GM19463 (cell line): ENCODE measurements around the gene PHACTR3.

Source experiments
- ATAC-seq: cut with Tn5 transposase; IDR thresholded peaks from one replicate; pipeline ENCODE4 v1.9.1; 2021; ENCODE audit warnings: mild to moderate bottlenecking, moderate library complexity; ENCODE audit not compliant: unreplicated experiment

PHACTR3 gene

DNA sequence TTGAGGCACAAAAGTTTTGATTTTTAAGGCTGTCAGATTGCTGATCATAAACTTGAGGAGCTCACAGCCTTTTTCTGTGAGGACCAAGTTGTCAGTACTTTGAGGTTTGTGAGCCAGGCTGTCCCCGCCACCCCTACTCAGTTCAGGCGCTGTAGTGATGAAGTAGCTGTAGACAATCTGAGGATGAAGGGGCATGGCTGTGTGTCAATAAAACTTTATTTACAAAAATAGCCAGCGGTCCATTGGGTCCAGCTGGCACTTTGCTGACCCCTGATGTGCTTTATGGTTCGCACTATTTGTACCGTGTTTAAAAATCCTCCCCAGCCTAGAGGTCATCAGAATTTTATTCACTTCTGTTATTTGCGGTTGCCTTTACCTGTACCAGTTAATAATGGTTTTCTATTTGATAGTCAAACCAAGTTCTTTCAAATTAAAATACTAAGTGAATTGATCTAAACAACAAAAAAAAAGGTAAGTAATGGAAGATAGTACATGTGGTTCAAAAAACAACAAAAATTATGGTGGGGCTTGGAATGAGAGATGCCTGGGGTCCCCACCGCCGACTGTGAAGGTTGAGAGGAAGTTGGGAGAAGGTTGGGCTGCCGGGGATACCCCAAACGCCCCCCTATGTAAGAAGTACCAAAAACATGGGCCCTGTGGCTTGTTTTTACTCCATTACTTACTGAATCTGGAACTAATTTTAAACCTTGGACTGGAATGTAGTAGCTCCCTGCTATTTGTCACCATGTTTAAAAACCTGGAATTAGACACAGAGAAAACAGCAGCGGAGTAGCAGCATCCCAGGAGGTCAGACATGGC, 205.5 kb downstream of the PHACTR3 start:
- no peak for ATAC-seq

DNA sequence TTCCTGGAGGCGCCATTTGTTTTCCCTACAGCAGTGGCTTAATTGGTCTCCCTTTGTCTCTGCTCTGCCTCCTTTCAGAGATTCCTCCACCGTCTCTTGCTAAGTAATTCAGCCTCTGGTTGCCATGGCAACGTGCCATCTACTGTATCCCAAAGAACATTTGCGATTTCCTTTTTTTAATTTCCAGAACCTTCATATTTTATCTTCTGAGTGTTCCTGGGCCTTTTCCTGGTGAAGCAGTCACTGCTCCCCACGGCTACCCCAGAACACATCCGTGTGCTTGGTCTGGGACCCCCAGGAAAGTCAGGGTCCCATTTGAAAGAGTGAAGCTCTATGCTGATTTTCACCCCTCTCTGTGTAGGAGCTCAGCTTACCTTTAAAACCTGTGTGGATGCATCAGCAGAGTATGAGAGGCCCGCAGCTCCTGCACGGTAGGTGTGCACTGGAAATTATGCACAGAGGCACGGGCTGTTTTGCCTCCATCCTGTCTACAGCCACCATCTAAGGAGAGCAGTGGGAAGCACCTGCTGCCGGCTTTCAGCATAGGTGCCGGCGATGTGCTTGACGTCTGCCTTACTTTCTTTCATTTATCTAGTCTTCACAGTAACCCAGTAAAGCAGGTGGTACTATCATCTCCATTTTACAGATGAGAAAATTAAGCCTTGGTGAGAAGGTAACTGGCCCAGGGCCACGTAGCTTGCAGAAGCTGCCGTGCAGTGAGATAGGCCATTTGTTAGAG, 206.3 kb downstream of the PHACTR3 start:
- ATAC-seq: no peak

DNA sequence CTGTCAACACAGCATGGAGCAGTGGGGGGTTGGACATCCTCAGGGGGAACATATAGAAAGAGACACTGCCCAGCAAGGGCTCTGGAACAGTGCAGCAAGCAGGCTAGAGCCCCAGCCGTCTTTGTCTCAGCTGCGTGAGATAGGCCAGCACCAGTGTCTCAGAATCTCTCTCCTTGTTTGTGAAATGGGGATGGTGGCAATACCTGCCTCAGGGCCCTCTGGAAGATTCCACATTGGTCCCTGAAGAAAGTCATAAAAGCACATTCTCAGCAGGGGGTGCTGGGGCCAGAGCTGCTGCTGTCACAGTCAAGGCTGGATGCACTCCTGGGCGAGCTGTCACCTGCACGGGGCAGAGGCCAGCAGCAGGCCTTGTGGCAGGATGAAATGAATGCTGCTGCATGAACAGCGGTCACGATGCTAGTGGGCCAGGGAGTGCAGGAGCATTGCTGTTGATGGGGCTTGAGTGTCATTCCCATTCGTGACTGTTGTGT, 207.4 kb downstream of the PHACTR3 start:
- ATAC-seq: no peak

DNA sequence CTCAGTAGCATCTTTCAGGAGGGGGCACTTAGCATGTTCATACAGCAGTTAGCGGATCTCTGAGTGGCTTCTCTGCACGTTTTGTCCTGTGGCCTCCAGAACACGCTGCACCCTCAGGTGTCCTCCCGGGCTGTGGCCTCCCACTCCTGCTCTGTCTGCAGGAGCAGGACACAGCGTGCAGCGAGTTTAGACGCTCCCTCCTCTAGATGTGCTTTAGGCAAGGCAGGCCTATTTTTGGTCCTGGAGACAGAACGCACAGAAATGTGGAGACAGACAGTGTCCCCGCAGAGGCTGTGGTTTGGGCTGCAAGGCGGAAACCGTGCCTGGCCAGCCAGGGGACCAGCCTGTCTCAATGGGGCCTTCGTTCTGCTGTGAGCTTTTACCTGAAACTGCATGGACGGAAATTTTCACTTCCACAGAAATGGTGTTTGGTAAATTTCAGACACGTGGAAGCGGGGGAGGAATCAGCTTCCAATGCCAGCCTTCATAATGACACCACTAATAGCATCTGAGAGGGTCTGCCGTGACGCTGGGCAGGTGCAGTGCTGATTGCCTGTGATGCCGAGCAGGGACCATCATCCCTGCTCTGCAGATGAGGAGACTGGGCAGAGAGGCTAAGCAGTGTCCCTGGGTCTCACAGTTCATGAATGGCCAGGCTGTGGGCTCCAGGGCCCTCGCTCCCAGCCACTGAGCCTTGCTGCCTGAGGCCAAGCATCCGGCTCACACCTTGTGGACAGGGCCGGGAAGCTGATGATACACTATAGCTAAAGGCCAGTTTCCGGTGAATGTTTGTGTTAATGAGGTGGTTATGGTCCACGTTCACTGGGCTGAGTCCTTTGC, 208.2 kb downstream of the PHACTR3 start:
- no peak for ATAC-seq

DNA sequence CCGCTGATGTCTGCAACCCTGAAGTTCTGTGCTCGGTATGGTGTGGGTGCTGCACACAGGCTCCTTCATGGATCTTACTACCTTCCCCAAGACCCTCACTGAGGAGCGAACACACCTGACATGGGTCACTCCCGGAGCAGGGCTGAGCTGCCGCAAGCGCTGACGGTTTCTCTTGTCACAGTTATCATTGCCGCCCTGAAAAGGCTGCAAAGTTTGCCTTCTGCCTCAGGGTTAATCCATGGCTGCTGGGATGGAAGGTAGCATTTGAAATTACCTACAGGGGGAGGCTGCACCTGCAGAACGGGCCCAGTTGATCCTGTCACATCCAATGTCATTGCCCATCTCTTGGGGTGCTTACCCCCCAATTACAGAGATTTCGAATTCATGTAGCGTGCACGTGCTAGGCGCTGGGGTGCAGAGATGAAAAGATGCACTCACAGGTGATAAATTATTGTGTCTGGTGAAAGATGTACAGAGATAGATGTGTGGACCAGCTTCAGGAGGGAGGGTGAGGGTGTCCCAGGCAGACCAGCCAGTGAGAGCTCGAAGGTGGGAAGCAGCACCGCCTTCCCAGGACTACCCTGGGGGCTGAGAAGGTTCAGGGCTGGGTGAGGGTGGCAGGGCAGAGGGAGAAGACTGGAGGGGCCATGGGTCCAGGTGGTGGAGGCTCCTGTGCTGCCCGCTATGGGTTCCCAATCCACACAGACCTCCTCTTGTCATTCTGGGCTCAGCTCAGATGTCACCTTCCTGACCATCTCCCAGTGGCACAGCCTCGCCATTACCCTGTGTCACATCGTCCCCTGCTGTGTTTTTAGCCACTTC, 209.0 kb downstream of the PHACTR3 start:
- no peak for ATAC-seq

DNA sequence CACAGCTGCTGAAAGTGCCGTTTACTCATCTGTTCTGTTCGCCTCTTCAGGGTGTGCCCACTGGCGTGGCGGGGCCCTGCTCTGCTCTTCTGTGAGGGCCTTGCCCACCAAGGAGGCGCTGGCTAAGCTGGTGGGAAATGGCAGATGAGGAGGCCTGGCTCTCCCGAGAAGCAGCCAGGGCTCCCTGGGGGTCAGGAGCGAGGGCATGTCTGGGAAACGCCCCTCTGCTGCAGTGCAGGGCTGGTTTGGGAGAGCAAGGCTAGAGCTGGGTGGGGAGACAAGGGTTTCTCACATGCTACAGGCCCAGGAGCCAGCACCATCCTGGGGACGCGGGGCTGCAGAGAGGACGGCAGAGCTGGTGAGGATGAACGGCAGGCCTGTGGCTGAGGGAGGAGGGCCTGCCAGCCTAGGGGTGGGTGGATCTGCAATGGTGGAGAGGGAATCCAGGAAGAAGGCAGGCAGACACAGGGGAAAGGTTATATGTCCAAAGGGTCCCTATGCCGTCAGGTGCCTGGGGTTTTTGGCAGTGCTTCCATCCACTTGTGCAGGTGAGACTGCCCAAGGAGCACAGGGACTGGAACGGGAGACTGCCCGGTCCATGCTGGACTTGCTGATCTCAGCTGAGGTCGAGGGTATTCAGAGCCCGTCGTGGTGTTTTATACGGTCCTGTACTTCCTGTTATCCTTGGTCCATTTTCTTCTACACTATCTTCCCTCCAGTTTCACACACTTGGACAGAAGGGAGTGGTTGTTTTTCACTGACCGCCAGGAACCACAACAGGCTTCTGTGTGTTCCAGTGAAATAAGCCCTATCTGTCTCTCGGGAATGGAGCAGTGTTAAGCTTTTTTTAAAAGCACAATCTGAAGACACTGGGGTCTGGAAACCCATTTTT, 209.9 kb downstream of the PHACTR3 start:
- ATAC-seq: no peak

DNA sequence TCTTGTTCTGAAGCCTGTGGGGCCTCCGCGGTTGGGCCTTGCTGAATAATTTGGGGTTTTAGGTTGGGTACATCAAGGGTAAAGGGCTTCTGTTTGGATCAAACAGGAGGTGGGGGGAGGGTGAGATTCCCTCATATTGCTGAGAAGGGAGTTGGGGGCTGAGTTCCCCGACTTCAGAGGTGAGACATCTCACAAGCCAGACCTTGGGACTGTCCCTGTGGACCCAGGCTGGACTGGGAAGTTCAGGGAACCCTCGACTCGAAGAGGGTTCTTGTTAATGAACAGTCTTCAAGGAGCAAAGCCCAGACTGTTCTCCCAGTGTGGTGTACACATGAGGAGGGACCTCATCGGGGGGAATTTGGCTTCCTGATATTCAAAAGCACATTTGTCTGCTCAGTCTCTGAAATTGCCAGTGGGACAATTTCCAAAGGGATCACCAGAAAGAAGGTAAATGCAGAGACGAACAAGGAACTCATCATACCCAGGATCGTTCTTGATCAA, 210.6 kb downstream of the PHACTR3 start:
- no peak for ATAC-seq

DNA sequence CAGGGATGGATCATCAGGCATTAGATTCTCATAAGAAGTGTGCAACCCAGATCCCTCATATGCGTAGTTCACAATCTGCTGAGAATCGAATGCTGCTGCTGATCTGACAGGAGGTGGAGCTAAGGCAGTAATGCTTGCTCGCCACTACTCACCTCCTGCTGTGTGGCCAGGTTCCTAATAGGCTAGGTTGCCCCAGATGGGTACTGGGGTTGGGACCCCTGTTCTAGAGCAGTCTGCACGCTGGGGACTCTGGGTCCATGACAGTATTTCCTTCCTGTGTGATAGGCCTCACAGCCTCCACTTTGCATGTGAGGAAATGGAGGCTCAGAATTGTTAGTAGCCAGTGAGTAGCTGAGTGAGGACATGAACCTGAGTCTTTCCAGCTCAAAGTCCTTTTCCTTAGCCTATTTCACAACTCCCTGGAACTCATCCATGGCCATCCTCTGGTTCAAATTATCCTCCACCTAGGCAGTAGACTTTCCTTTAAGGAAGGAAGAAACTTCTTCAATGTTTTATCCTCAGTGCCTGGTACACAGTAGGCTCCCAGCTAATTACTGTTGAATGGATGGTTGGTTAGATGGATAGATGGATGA, 211.9 kb downstream of the PHACTR3 start:
- no peak for ATAC-seq

DNA sequence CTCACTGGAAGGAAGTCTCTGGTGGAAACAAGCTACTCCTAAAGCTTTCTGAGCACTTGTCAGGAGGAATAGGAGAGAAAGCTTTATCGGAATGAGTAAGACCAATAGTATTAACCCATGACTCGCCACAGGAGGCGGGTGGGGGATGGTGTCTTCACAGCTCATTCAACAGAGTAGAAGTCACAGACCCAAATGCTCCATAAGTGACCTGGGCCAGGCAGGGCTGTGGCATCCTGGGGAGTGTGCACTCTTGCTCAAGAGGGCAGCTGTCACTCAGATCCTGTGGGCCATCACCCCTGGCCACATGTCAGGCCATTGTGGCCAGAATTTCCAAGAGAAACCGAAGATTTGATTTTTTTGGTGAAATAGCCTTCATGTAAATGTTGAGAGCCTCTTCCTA, 213.1 kb downstream of the PHACTR3 start:
- no peak for ATAC-seq

DNA sequence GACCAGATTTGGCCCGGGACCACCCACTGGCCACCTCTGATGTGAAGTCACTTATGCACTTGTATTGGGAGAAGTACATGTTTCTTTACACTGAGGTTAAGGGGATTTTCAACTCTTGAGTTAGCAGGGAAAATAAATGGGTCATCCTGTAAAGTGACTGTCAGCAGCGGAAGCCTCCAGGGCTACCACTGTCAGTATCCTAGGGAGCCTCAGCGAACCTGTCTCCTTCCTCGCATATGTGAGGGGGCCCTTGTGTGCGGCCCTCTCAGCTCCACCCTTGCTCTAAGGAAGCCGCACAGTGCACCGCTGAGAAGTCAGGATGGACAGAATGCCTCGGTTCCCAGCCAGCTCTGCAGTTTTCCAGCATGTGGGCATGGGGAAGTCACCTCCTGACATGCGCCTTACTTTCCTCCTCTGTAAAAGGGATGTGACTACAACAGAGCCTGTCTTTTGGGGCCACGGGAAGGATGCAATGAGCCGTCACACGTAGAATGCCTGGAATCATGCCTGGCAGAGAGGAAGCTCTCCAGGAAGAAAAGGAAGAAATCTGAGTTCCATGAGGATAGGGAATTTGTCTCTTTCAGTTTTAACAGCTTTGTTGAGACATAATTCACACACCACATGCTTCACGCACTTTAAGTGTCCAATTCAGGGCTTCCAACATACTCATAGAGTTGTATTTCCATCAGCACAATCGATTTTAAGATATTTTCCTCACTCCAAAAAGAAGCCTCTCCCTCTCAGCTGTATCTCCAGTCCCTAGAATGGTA, 213.7 kb downstream of the PHACTR3 start:
- no peak for ATAC-seq

DNA sequence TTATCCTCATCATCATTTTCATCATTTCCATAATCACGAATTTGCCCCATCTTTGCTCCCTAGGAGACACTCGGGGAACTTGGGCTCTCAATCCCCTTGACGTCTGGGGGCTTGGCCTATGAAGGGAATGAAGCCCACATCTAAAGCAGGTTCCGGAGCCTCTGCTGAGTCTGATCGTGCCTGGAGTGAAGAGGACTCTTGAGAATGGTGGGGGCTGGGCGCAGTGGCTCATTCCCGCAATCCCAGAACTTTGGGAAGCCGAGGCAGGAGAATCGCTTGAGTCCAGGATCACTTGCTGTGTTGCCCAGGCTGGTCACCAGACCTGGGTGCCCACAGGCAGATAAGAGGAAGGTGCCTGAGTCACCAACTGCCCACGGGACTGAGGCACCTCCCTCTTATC, 214.6 kb downstream of the PHACTR3 start:
- no peak for ATAC-seq

DNA sequence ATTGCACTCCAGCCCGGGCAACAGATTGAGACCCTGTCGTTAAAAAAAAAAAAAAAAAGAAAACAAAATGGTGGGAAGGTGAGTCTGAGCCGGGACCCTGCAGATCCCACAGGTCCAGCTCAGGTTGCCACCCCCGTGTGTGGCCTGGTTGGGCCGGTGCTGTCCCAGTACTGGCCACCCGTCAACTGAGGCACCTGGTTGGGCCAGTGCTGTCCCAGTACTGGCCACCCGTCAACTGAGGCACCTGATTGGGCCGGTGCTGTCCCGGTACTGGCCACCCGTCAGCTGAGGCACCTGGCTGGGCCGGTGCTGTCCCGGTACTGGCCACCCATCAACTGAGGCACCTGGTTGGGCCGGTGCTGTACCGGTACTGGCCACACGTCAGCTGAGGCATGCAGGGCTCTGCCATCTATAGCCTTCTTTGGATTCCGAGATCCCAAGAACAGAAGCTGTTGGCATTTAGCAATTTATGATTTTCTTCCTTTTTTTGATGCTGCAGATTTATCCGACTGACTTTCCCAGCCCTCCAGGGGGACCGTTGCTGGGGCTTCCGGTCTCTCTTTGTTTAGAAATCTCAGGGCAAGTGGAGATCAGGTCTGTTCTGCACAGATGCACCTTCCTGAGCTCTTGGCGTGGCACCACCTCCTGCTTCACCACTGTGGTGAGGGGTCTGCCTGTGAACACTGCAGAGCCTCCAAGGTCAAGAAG, 215.3 kb downstream of the PHACTR3 start:
- ATAC-seq: no peak

DNA sequence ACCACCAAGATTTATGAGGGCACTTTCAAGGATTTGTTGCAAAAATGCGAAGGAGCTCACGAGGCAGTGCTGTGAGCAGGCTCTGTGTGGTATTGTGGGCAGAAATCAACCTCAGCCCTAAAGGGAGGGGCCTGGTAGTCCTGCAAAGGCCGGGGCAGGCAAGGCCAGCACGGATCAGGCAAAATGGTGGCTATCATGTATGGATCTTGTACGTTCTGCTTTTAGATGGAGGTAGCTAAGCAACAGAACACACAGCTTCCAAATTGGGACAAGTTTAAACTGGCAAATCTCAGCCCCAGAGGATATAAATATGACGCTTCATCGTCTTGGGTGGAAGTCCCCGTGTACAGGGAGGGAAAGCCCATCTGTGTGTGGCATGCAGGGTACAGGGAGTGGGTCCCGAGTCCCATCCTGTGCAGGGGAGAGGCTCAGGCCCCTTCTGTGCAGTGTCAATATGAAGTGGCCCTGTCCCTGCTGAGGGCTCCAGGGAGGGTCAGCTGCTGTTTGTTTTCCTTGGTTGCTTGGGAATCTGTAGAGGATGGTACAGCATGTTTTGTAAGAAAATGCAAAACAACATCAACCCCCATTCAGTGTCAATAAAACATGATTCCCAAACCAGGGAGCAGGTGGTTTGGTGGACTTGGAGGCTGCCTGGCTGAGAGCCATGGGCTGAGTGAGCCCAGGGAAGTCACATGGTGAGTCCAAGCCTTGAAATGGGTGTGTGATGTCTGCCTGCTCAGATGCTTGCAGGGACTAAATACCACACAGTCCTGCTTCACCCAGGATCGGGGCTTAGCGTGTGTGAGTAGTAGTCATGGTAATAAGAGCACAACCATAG, 216.1 kb downstream of the PHACTR3 start:
- no peak for ATAC-seq

DNA sequence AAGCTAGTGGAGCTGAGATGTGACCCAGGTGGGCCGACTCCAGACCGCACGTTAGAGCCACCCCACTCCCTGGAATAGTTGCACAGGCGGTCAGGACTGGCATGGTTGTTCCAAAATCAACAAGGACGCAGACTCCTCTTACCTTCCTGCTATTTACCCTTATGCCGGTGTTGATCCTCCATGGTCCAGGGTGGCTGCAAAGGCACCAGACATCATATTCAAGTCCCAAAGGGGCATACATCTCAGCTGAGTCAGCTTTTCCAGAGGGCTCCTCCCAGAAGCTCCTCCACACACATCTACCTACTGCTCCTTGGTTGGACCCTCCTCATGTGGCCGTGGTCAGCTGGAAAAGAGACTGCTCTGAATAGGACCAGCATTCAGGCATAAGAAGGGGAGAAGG, 216.9 kb downstream of the PHACTR3 start:
- ATAC-seq: no peak

DNA sequence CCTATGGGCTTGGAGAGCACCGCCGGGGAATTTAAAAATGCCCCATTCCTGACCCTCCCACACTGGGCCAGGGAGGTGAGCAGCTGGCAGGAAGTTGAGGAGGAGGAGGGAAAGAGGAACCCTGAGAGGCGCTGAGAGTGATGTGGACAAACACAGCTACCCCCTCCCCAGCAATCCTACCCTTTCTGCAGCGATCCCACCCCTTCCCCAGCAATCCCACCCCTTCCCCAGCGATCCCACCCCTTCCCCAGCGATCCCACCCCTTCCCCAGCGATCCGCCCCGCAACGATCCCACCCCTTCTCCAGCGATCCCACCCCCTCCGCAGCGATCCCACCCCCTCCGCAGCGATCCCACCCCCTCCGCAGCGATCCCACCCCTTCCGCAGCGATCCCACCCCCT, 217.4 kb downstream of the PHACTR3 start:
- ATAC-seq: no peak

DNA sequence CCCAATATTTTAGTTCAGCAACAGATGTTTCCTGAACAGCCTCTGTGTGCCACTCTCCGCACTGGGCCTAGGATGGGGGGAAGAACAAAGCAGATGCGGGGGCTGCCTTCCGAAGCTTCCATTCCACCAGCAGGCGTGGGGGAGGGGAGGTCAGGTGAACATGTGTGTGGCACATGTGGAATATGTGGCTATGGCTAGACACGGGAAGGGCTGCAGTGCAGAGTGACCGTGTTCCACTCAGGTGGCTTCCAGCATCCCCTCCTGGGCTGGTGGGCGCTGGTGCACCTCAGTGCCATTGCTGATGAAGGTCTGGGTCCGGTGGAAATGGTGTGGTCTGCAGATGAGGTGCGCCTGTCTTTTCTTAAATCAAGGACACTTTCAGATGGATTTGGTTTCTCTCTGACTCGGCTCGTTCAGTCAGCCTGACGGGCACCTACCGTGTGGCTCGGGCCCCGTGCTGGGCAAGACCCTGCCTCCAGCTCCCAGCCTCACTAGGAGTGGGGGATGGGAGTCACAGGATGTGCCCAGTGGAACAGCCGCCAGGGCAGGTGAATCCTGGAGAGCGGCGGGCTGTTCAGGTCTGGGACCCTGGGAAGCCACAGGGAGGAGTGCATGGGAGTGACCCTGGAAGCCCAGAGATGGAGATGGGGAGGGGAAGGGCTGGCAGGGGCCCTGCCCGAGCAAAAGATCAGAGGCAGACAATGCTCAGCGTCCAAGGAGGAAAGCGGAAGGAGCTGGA, 218.1 kb downstream of the PHACTR3 start:
- no peak for ATAC-seq
